ENCODE measurements around the gene ZNF804B.

The ZNF804B gene

DNA sequence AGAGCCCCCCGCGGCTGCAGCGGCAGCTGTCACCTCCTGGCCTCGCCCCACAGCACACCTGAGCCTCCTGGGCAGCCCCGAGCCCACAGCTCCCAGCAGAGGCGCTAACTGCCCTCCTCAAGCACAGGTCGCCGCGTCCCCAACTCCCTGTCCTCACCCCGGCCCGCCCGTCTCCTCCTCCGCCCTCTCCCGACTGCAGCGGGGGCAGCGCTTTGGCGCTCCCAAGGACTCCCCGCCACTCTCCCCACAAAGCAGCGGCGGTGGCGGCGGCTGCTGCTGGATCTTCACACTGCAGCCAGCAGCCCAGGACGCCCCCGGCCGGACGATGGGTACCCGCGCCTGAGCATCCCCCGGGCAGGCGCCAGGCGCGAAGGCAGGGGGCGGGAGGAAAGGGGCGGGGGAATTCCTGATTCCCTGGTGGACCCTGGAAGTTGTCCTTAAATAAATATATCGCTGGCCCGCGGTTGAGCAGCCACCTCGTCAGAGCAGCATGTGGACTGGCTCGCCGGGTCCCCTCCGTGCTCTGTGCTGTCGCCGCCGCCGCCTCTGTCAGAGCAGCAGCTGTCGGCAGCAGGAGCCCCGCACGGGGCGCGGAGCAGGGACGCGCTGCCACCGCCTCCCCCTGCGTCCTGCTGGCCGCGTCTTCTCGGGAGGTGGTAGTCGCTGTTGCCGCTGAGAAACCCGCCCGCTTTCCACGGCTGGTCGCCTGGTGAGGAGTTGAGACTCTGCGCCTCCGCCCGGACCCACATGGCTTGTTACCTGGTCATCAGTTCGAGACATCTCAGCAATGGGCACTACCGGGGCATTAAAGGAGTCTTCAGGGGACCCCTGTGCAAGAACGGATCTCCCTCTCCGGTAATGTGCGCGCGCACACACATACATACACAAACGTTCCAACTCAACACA is at the start of gene ZNF804B:
Gene ZNF804B (plus strand): TSS at position 471 of the 906 bp plus-strand sequence. CDS start 277 bp downstream, at position 748.
- H3K79me2 ChIP-seq (ENCODE audit: insufficient read depth, low read depth): no peaks in the 10 kb centered on the region
- no peaks in the 10 kb centered on the region for H3K27me3 ChIP-seq (ENCODE audit: insufficient read depth, low read depth)
- no peak within 1 kb of the TSS for H3K4me2 ChIP-seq
- H3K36me3 ChIP-seq (ENCODE audit: insufficient read depth): no peaks in the 10 kb centered on the region
- TF ChIP-seq, protein P1, sequence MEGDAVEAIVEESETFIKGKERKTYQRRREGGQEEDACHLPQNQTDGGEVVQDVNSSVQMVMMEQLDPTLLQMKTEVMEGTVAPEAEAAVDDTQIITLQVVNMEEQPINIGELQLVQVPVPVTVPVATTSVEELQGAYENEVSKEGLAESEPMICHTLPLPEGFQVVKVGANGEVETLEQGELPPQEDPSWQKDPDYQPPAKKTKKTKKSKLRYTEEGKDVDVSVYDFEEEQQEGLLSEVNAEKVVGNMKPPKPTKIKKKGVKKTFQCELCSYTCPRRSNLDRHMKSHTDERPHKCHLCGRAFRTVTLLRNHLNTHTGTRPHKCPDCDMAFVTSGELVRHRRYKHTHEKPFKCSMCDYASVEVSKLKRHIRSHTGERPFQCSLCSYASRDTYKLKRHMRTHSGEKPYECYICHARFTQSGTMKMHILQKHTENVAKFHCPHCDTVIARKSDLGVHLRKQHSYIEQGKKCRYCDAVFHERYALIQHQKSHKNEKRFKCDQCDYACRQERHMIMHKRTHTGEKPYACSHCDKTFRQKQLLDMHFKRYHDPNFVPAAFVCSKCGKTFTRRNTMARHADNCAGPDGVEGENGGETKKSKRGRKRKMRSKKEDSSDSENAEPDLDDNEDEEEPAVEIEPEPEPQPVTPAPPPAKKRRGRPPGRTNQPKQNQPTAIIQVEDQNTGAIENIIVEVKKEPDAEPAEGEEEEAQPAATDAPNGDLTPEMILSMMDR (conservative IDR thresholded peaks at IDR 0.05; ENCODE audit: low read depth, low read length): no peak
- no peak within 1 kb of the TSS for H3K4me3 ChIP-seq (IDR thresholded peaks at IDR 0.05; ENCODE audit: insufficient read depth, low read depth, low read length)
- H4K20me1 ChIP-seq (ENCODE audit: insufficient read depth): no peaks in the 10 kb centered on the region
- no peak within 1 kb of the TSS for H2AFZ ChIP-seq (ENCODE audit: low read depth)
- no peak within 1 kb of the TSS for H3K27ac ChIP-seq
- no peak within 1 kb of the TSS for H3K9ac ChIP-seq
- H3K4me1 ChIP-seq (ENCODE audit: low read depth, poor library complexity, severe bottlenecking): no peaks in the 10 kb centered on the region

DNA sequence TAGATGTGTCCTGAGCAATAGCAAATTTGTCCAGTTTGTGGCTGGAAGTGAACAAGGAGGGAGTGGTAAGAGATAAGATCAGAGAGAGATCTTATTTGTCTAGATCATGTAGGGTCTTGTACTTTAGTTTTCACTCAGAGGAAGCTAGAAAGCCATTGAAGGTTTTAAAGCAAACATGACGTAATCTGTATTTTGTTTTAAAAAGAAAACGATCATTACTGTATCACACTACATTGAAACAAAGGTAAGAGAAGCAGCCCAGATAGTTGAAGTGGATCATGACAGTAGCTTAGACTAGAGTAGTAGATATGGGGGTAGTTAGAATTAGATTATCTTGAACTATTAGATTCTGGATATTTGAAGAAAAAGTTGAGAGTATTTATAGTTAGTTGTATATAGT is 23.6 kb upstream of the ZNF804B start:
- Histone ChIP-seq H3K79me2 (ENCODE audit: insufficient read depth, low read depth) (no peaks in the 10 kb centered on the region), H3K27me3 (ENCODE audit: insufficient read depth, low read depth) (no peaks in the 10 kb centered on the region), H3K4me2 (no peak overlapping the region), H3K4me3 (IDR thresholded peaks at IDR 0.05; ENCODE audit: insufficient read depth, low read depth, low read length) (no peak overlapping the region), H3K4me1 (ENCODE audit: low read depth, poor library complexity, severe bottlenecking) (no peaks in the 10 kb centered on the region), H3K36me3 (ENCODE audit: insufficient read depth) (no peaks in the 10 kb centered on the region), H4K20me1 (ENCODE audit: insufficient read depth) (no peaks in the 10 kb centered on the region), H2AFZ (ENCODE audit: low read depth) (no peak overlapping the region), H3K9ac (no peak overlapping the region), H3K27ac (no peak overlapping the region)
- TF ChIP-seq, protein P1 (conservative IDR thresholded peaks at IDR 0.05; ENCODE audit: low read depth, low read length): no peak

DNA sequence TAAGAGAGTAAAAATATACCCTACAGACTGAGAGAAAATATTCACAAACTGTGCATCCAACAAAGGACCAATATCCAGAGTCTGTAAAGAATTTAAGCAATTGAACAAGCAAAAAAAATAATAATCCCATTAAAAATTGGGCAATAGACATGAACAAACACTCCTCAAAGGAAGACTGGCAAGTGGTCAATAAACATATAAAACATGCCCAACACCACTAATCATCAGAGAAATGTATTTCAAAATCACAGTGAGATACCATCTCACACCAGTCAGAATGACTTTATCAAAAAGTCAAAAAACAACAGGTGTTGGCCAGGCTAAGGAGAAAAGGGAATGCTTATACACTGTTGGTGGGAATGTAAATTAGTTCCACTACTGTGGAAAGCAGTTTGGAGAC is 21.9 kb upstream of the ZNF804B start:
- no peak overlapping the region for H3K4me2 ChIP-seq
- no peaks in the 10 kb centered on the region for H3K27me3 ChIP-seq (ENCODE audit: insufficient read depth, low read depth)
- no peaks in the 10 kb centered on the region for H3K79me2 ChIP-seq (ENCODE audit: insufficient read depth, low read depth)
- H2AFZ ChIP-seq (ENCODE audit: low read depth): no peak overlapping the region
- H3K4me1 ChIP-seq (ENCODE audit: low read depth, poor library complexity, severe bottlenecking): no peaks in the 10 kb centered on the region
- no peaks in the 10 kb centered on the region for H3K36me3 ChIP-seq (ENCODE audit: insufficient read depth)
- TF ChIP-seq, protein P1 (conservative IDR thresholded peaks at IDR 0.05; ENCODE audit: low read depth, low read length): no peak
- no peak overlapping the region for H3K27ac ChIP-seq
- H3K9ac ChIP-seq: no peak overlapping the region
- H3K4me3 ChIP-seq (IDR thresholded peaks at IDR 0.05; ENCODE audit: insufficient read depth, low read depth, low read length): no peak overlapping the region
- no peaks in the 10 kb centered on the region for H4K20me1 ChIP-seq (ENCODE audit: insufficient read depth)

DNA sequence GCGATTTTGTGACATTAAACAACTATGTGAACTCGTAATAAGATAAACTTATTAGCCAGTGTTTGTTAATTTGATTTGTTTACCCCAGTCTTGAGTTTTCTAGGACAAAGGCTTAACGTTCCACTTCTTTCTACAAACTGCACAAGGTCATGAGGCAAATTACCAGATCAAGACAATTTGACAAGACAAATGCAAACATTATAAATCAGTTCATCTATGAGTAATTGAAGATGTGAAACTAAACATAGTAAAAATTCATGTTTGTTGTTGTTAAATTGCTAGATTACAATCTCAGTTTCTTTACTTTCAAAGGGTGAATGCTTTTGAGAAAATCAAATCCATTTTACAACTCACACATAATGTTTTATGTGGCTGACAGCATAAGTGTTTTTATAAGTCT is 13.4 kb upstream of the ZNF804B start:
- Histone ChIP-seq H3K36me3 (ENCODE audit: insufficient read depth) (no peaks in the 10 kb centered on the region), H3K4me2 (no peak overlapping the region), H3K27ac (no peak overlapping the region), H3K27me3 (ENCODE audit: insufficient read depth, low read depth) (no peaks in the 10 kb centered on the region), H4K20me1 (ENCODE audit: insufficient read depth) (no peaks in the 10 kb centered on the region), H3K79me2 (ENCODE audit: insufficient read depth, low read depth) (no peaks in the 10 kb centered on the region), H3K9ac (no peak overlapping the region), H3K4me3 (IDR thresholded peaks at IDR 0.05; ENCODE audit: insufficient read depth, low read depth, low read length) (no peak overlapping the region), H2AFZ (ENCODE audit: low read depth) (no peak overlapping the region), H3K4me1 (ENCODE audit: low read depth, poor library complexity, severe bottlenecking) (no peaks in the 10 kb centered on the region)
- TF ChIP-seq, protein P1 (conservative IDR thresholded peaks at IDR 0.05; ENCODE audit: low read depth, low read length): no peak
